ENCODE measurements around the gene TIE1.
A peak's percentile ranks its signal among the peaks of the same experiment; 100 is the strongest.

TIE1 gene

DNA sequence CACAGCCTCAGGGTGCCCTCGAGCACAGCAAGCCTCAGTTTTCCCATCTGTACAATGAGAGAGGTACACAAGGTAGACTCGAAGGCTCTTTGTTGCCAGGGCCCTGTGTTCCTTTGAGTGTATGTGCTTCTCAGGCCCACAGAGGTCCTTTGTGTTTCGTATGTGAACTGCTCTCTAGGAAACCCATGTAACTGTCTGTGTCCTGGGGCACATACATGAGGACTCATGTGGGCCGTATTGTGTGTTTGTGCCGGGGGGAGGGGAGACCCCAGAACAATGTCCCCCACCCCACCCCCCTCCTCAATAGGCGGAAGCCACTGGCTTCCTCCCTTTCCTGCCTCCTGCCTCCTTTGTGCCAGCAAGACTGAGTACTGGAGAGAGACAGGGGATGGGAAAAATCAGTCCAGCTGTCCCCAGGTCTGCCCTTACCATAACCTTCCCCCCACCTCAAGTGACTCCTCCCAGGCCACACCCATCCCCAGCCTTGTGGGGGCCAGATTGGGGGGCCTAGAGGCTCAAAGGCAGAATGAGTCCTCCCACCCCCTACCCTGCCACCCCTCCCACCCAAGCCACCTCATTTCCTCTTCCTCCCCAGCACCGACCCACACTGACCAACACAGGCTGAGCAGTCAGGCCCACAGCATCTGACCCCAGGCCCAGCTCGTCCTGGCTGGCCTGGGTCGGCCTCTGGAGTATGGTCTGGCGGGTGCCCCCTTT, at the start of gene TIE1:
Gene TIE1, plus strand, starts transcription at position 605 of the 717 bp plus-strand sequence. Its CDS starts 90 bp downstream, at position 695.
- Mint-ChIP-seq H3K27me3 (no peaks in the 10 kb centered on the region), H3K27ac (no peak within 1 kb of the TSS), H3K4me3 (no peak within 1 kb of the TSS), H3K36me3 (ENCODE audit: low read depth) (no peaks in the 10 kb centered on the region), H3K4me1 (ENCODE audit: low read depth) (peaks cover 6% of the 10 kb centered on the region), H3K9me3 (no peaks in the 10 kb centered on the region)

GRCh38 chr1:43251024-43251423, 49.8 kb upstream of the TIE1 start:
- Mint-ChIP-seq H3K4me1 (ENCODE audit: low read depth) (no peaks in the 10 kb centered on the region), H3K27ac (no peak overlapping the region), H3K9me3 (peaks cover 4% of the 10 kb centered on the region), H3K27me3 (peaks cover 11% of the 10 kb centered on the region), H3K4me3 (no peak overlapping the region), H3K36me3 (ENCODE audit: low read depth) (no peaks in the 10 kb centered on the region)

- H3K4me3 Mint-ChIP-seq, result no peak overlapping the region
- no peak overlapping the region for H3K27ac Mint-ChIP-seq
Measured at GRCh38 chr1:43252225-43252624, 48.6 kb upstream of the TIE1 start.

DNA sequence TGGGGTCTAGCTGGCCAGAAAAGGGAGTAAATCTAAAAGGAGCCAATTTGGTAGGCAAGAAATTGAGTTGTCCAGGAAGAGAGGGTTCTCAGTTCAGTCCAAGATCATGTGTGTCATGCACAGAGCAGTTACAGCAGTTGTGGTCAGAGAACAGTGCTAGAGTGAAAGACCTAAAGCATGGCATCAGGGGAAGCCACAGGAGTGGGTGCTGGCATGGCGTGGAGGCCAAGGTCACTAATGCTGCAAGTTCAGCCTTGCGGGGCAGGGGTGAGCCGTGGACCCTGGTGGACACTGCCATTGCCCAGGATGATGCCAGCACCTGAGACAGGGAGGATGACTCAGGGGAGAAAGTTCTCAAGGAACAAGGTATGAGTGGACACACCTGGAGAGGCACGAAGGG, 47.6 kb upstream of the TIE1 start:
- Mint-ChIP-seq H3K4me1 (ENCODE audit: low read depth) (no peaks in the 10 kb centered on the region), H3K36me3 (ENCODE audit: low read depth) (no peaks in the 10 kb centered on the region), H3K27ac (no peak overlapping the region)

More at GRCh38 chr1:43252225-43252624, 48.6 kb upstream of the TIE1 start:
- Mint-ChIP-seq H3K9me3 (no peaks in the 10 kb centered on the region), H3K27me3 (peaks cover 11% of the 10 kb centered on the region), H3K36me3 (ENCODE audit: low read depth) (no peaks in the 10 kb centered on the region), H3K4me1 (ENCODE audit: low read depth) (no peaks in the 10 kb centered on the region)

DNA sequence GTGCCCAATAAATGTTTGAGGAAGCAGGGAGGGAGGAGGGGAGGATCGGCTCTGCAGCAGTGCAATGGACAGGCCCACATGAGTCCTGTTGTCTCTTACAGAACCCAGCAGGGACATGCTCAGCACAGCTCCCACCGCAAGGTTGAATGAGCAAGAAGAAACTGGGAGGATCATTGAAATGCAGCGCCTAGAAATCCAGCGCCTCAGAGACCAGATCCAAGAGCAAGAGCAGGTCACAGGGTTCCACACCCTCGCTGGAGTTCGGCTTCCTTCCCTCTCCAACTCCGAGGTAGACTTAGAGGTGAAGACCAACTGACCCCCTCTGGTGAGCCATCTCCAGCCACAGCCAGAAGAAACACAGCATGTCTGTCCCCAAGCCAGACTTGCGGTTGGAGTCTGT, 46.9 kb upstream of the TIE1 start:
- no peaks in the 10 kb centered on the region for H3K9me3 Mint-ChIP-seq
- no peaks in the 10 kb centered on the region for H3K4me1 Mint-ChIP-seq (ENCODE audit: low read depth)
- H3K4me3 Mint-ChIP-seq, result no peak overlapping the region
- no peak overlapping the region for H3K27ac Mint-ChIP-seq
- H3K27me3 Mint-ChIP-seq, result peaks cover 8% of the 10 kb centered on the region
- H3K36me3 Mint-ChIP-seq (ENCODE audit: low read depth), result no peaks in the 10 kb centered on the region

More for the DNA sequence above, 47.6 kb upstream of the TIE1 start:
- Mint-ChIP-seq H3K9me3 (no peaks in the 10 kb centered on the region), H3K27me3 (peaks cover 8% of the 10 kb centered on the region), H3K4me3 (no peak overlapping the region)

DNA sequence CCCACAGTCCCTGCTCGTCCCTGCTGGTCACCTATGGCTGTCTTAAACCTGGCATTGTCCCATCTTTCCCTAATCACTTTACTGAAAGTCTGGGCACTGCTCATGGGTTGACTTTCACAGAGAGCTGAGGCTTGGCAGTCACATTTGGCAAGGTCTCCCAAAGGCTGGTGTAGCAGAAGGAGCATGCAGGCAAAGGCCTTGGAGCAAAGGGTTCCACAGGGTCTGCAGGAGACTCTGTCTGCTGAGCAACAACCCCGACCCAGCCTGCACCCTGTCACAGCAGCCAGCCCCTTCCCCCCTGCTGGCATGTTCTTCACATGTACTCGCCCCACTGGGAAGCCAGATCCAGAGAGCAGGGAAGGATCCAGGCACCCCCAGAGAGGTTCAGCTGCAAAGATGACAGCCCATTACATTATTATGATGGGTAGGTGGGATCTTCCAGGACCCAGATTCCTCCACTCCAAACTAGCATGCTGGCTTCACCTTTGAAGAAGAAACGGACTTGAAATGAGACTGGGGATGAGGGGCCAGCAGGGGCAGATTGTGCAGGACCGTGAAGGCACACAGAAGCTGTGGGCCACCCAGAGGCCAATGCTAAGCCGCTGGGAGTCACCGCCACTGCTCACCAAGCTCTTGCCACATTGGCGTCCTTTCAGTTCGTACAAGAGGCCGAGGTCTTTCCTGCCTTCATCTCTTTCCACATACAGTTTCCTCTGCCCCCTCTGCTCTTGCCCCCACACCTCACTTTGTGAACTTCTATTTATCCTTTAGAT, 45.2 kb upstream of the TIE1 start:
- H3K9me3 Mint-ChIP-seq, result no peaks in the 10 kb centered on the region
- no peaks in the 10 kb centered on the region for H3K4me1 Mint-ChIP-seq (ENCODE audit: low read depth)
- no peaks in the 10 kb centered on the region for H3K36me3 Mint-ChIP-seq (ENCODE audit: low read depth)
- no peak overlapping the region for H3K4me3 Mint-ChIP-seq
- peaks cover 8% of the 10 kb centered on the region for H3K27me3 Mint-ChIP-seq
- no peak overlapping the region for H3K27ac Mint-ChIP-seq

DNA sequence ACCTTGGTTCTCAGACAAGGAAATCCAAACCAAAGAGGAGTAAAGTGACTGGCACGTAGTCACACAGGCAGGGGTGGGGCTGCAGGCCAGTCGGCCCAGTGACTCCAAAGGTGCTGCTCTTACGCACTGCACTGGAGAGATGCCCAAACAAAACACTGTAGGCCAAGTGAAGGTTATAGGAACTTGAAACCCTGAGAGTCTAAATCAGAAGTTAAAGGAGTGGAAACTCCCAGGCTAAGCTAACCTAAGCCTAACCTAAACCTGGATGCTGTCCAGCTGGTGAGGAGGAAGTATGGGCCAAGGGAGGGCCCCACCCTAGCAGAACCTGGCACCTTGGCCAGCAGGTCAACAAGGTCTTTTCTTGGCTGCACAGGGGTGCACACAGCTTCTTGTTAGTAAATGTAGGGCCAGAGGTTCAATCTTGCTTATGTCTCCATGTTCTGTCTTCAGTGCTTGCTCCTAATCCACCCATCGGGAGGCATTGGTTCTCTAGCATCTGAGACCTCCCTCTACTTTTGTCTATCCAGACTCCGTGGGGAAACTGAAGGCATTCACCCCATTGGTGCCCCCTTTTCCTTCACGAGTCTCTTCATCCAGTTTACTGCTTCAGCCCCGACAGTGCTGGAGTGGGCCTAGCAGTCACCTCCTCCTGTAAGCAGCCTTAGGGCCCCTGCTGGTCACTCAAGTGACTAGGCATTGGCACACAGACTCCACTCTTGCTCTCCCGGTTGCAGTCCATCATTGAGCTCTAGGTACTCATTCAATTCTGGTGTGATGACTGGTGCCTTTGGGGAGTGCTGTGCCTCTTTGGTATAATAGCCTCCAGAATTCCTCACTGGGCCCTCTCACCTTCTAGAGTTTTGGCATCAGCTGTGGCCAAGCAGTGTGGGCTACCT, 43.9 kb upstream of the TIE1 start:
- no peaks in the 10 kb centered on the region for H3K9me3 Mint-ChIP-seq

DNA sequence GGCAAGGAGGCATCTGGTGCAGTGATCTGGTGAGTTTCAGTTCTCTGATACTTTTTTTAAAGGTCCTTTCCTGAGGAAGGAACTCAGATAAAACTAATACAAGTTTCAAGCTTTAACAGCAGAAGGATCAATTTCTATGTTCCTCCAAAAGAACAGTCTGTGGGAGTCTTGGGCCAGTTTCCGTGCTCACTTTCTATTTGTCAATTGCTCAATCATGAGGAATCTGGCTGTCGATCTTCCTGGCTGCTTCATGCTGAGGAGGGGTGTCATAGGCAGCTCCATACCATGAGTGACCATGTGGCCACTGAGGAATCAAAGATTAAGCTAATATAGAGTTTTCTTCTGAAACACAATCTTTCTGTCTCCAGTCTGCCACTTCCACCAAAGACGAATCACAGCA, 42.4 kb upstream of the TIE1 start:
- Mint-ChIP-seq H3K4me3 (no peak overlapping the region), H3K4me1 (ENCODE audit: low read depth) (no peaks in the 10 kb centered on the region), H3K9me3 (no peaks in the 10 kb centered on the region), H3K27me3 (peaks cover under 1% of the 10 kb centered on the region), H3K36me3 (ENCODE audit: low read depth) (no peaks in the 10 kb centered on the region), H3K27ac (no peak overlapping the region)

More for the DNA sequence above, 43.9 kb upstream of the TIE1 start:
- H3K36me3 Mint-ChIP-seq (ENCODE audit: low read depth), result no peaks in the 10 kb centered on the region
- H3K4me1 Mint-ChIP-seq (ENCODE audit: low read depth), result no peaks in the 10 kb centered on the region
- peaks cover 8% of the 10 kb centered on the region for H3K27me3 Mint-ChIP-seq
- no peak overlapping the region for H3K4me3 Mint-ChIP-seq
- no peak overlapping the region for H3K27ac Mint-ChIP-seq

DNA sequence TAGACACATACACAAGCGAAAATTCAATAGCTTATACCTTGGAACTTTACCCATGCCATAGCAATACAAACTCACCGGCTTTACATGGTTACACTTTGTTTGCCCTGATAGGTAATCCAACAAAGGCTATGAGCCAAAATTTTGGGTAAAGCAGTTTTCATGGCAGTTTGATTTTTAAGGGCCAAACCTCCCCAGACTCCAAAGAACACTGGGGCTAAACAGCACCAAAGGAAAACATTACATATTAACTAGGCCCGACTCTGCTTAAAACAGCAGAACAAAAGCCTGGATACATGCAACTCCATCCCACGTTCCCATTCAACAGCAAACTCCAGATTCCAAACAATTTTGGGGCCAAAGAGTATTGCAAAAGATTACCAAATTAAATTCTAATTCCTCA, 35.4 kb upstream of the TIE1 start:
- H3K4me3 Mint-ChIP-seq, result no peak overlapping the region
- peaks cover 6% of the 10 kb centered on the region for H3K9me3 Mint-ChIP-seq
- peaks cover 3% of the 10 kb centered on the region for H3K27me3 Mint-ChIP-seq
- peaks cover under 1% of the 10 kb centered on the region for H3K4me1 Mint-ChIP-seq (ENCODE audit: low read depth)
- H3K27ac Mint-ChIP-seq, result no peak overlapping the region
- no peaks in the 10 kb centered on the region for H3K36me3 Mint-ChIP-seq (ENCODE audit: low read depth)

DNA sequence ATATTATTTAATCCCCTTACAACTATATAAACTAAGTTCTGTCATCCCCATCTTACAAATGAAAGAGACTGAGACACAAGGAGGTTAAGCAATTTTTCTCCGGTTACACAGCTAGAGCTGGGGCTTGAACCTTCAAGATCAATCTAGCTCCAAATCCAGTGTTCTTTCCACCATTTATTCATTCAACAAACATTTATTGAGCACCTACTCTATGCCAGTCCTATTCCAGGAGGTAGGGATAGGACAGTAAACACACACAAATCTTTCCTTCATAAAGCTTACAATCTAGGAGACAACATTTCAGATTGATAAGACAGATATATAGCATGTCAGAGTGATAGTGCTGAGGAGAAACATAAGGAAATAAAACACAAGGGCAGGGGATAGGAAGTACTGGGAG, 33.9 kb upstream of the TIE1 start:
- H3K9me3 Mint-ChIP-seq, result peaks cover 6% of the 10 kb centered on the region
- H3K4me3 Mint-ChIP-seq, result no peak overlapping the region
- peaks cover 12% of the 10 kb centered on the region for H3K4me1 Mint-ChIP-seq (ENCODE audit: low read depth)
- H3K27ac Mint-ChIP-seq, result no peak overlapping the region
- peaks cover 3% of the 10 kb centered on the region for H3K27me3 Mint-ChIP-seq
- H3K36me3 Mint-ChIP-seq (ENCODE audit: low read depth), result no peaks in the 10 kb centered on the region

- Mint-ChIP-seq H3K4me1 (ENCODE audit: low read depth) (peaks cover 12% of the 10 kb centered on the region), H3K36me3 (ENCODE audit: low read depth) (no peaks in the 10 kb centered on the region), H3K27ac (no peak overlapping the region), H3K9me3 (peaks cover 6% of the 10 kb centered on the region), H3K4me3 (no peak overlapping the region), H3K27me3 (peaks cover 3% of the 10 kb centered on the region)
Measured at GRCh38 chr1:43267291-43267805, 33.4 kb upstream of the TIE1 start.

DNA sequence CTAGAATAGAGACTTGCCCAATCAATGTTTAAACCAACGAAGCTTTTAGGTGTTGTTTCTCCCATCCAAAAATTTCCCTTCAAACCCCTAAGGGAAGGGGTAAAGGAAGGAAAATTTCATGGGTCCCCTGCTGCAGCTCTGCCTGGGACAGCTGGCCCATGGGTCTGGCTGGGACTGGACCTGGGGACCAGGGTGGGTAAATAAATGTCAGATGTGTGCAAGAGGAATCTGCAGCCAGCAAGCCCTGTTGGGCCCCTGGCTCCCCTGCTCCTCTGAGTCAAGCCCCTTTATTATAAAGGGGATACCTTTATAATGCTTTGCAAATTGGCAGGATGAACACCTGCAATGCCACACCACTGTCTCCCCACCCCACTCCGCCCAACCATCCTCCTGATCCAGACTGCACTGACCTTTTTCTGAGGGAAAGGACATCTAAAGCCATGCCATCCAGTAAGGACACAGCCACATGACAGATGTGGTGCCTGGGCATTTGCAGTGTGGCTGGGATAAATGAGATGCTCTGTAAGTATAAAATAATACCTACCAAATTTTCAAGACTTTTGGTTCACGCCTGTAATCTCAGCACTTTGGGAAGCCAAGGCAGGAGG, 32.9 kb upstream of the TIE1 start:
- Mint-ChIP-seq H3K9me3 (peaks cover 6% of the 10 kb centered on the region), H3K4me1 (ENCODE audit: low read depth) (peaks cover 12% of the 10 kb centered on the region), H3K4me3 (no peak overlapping the region), H3K36me3 (ENCODE audit: low read depth) (no peaks in the 10 kb centered on the region), H3K27me3 (peaks cover 3% of the 10 kb centered on the region), H3K27ac (no peak overlapping the region)

GRCh38 chr1:43269627-43270375, 31.0 kb upstream of the TIE1 start, which contains the start of gene TMEM125:
Gene TMEM125, plus strand, starts transcription at chr1:43269983. Its CDS starts 2,740 bp downstream, at chr1:43272723.
- Mint-ChIP-seq H3K4me3 (peak within 1 kb of the TSS; percentile 32), H3K27ac (no peak within 1 kb of the TSS), H3K36me3 (ENCODE audit: low read depth) (peaks cover 4% of the 10 kb centered on the region), H3K4me1 (ENCODE audit: low read depth) (peaks cover 19% of the 10 kb centered on the region), H3K27me3 (peaks cover 3% of the 10 kb centered on the region), H3K9me3 (peaks cover 4% of the 10 kb centered on the region)
